GM23338 (cell line): Measurements from ENCODE around the gene ATP8A2. TPM values are rescaled to one million over a fixed set of nuclear protein-coding genes. Genes with fewer than 3 reads are reported as not detected.
"Not testable (repeated sequence)": the region's sequence is repeated elsewhere in the genome, so short reads cannot be mapped to it uniquely, and the experiment has no call there.

Source experiments
- ATAC-seq: fragments of 200-7000 bp; cut with Tn5 transposase; 3 replicates; pipeline ENCODE4 v1.9.1; 2020
- DNase-seq: peaks from one replicate; pipeline ENCODE4 v3.0.0-alpha.2; 2015; ENCODE audit warnings: low spot score
- H2AFZ ChIP-seq: fragments of 200-600 bp; sonication (generic); 2 replicates; pipeline ENCODE4 v1.8.0; 2016; ENCODE audit warnings: antibody characterized with exemption, mild to moderate bottlenecking, moderate library complexity
- H3F3A ChIP-seq: fragments of 200-600 bp; sonication (generic); replicated peaks from 2 replicates; pipeline ENCODE4 v1.8.0; 2017; ENCODE audit warnings: antibody characterized with exemption, mixed run types, low read depth
- H3K27ac ChIP-seq: fragments of 200-600 bp; sonication (generic); 2 replicates; pipeline ENCODE4 v1.6.1; 2016; ENCODE audit warnings: low read depth
- H3K27me3 ChIP-seq: fragments of 200-600 bp; sonication (generic); 2 replicates; pipeline ENCODE4 v1.8.0; 2016; ENCODE audit warnings: mild to moderate bottlenecking, mixed run types, moderate library complexity; ENCODE audit not compliant: insufficient read depth
- H3K36me3 ChIP-seq: fragments of 200-600 bp; sonication (generic); 2 replicates; pipeline ENCODE4 v1.8.0; 2016; ENCODE audit warnings: mild to moderate bottlenecking; ENCODE audit not compliant: insufficient read depth
- H3K4me1 ChIP-seq: fragments of 200-600 bp; sonication (generic); 2 replicates; pipeline ENCODE4 v1.8.0; 2016; ENCODE audit warnings: mild to moderate bottlenecking, moderate library complexity; ENCODE audit not compliant: insufficient read depth
- H3K4me2 ChIP-seq: fragments of 200-600 bp; sonication (generic); 2 replicates; pipeline ENCODE4 v1.7.1; 2017; ENCODE audit warnings: mixed run types
- H3K4me3 ChIP-seq: fragments of 200-600 bp; sonication (generic); 2 replicates; pipeline ENCODE4 v1.6.1; 2016; ENCODE audit warnings: mixed run types
- H3K79me2 ChIP-seq: fragments of 200-600 bp; sonication (generic); replicated peaks from 2 replicates; pipeline ENCODE4 v1.8.0; 2017; ENCODE audit warnings: mild to moderate bottlenecking; ENCODE audit not compliant: insufficient read depth
- H3K9me2 ChIP-seq: fragments of 200-600 bp; sonication (generic); 2 replicates; pipeline ENCODE4 v1.8.0; 2017; ENCODE audit not compliant: insufficient read depth
- H4K20me1 ChIP-seq: fragments of 200-600 bp; sonication (generic); replicated peaks from 2 replicates; pipeline ENCODE4 v1.8.0; 2017; ENCODE audit warnings: mild to moderate bottlenecking; ENCODE audit not compliant: insufficient read depth
- H3K27ac Mint-ChIP-seq: 2 replicates; pipeline ENCODE4 v1.8.0; 2020; ENCODE audit warnings: inconsistent platforms, mild to moderate bottlenecking, moderate library complexity, mixed read lengths
- H3K27me3 Mint-ChIP-seq: 3 replicates; pipeline ENCODE4 v1.8.0; 2022; ENCODE audit warnings: low read depth, mild to moderate bottlenecking, moderate library complexity, mixed read lengths, inconsistent platforms; ENCODE audit not compliant: insufficient read depth, poor library complexity
- H3K36me3 Mint-ChIP-seq: 3 replicates; pipeline ENCODE4 v1.8.0; 2021; ENCODE audit warnings: low read depth, mild to moderate bottlenecking, inconsistent platforms, moderate library complexity, mixed read lengths
- H3K4me1 Mint-ChIP-seq: 3 replicates; pipeline ENCODE4 v1.8.0; 2020; ENCODE audit warnings: mild to moderate bottlenecking, inconsistent platforms, mixed read lengths
- H3K4me3 Mint-ChIP-seq: 3 replicates; pipeline ENCODE4 v1.8.0; 2021; ENCODE audit warnings: moderate library complexity, mild to moderate bottlenecking, inconsistent platforms, mixed read lengths
- H3K9me3 Mint-ChIP-seq: 3 replicates; pipeline ENCODE4 v1.8.0; 2020; ENCODE audit warnings: moderate library complexity, mild to moderate bottlenecking, inconsistent platforms, mixed read lengths
- CREB1 ChIP-seq: fragments of 250-450 bp; sonication (Bioruptor Pico); IDR thresholded peaks from 2 replicates; pipeline ENCODE4 v1.5.0; 2020; ENCODE audit warnings: low read depth, mild to moderate bottlenecking, moderate library complexity
- EZH2 ChIP-seq: fragments of 200-600 bp; sonication (generic); IDR thresholded peaks from one replicate; pipeline ENCODE4 v1.8.0; 2017; ENCODE audit warnings: antibody characterized with exemption, mild to moderate bottlenecking, low read depth; ENCODE audit not compliant: unreplicated experiment
- JUNB ChIP-seq: IDR thresholded peaks from one replicate; pipeline ENCODE4 v1.6.1; 2016; ENCODE audit warnings: antibody characterized with exemption; ENCODE audit not compliant: unreplicated experiment
- STAT1 ChIP-seq: IDR thresholded peaks from one replicate; pipeline ENCODE4 v1.6.1; 2016; ENCODE audit warnings: antibody characterized with exemption; ENCODE audit not compliant: unreplicated experiment
- polyA plus RNA-seq: library from polyadenylated mRNA; unstranded; fragments of >200 nt; fragmentation: Nextera tagmentation; extraction: Ambion mirVana; gene quantifications from 2 replicates; pipeline ENCODE4 v1.2.1, GENCODE V29; 2016
- total RNA-seq: library from RNA; depleted of rRNA; stranded (reverse); fragments of >200 nt; shearing (Covaris generic); gene quantifications from 2 replicates; pipeline ENCODE4 v1.2.3, GENCODE V29; 2014
- TF ChIP-seq, protein P1 (sequence below): IDR thresholded peaks from one replicate; pipeline ENCODE4 v1.6.1; 2018; ENCODE audit warnings: antibody characterized with exemption; ENCODE audit not compliant: unreplicated experiment
- TF ChIP-seq, protein P2 (sequence below): fragments of 250-450 bp; sonication (Bioruptor Pico); IDR thresholded peaks from 2 replicates; pipeline ENCODE4 v1.5.0; 2020; ENCODE audit warnings: mild to moderate bottlenecking, moderate library complexity

Gene ATP8A2
- total and polyA plus RNA-seq, 2 experiments from 2014 or later, result 5.7 to 8.8 TPM

DNA sequence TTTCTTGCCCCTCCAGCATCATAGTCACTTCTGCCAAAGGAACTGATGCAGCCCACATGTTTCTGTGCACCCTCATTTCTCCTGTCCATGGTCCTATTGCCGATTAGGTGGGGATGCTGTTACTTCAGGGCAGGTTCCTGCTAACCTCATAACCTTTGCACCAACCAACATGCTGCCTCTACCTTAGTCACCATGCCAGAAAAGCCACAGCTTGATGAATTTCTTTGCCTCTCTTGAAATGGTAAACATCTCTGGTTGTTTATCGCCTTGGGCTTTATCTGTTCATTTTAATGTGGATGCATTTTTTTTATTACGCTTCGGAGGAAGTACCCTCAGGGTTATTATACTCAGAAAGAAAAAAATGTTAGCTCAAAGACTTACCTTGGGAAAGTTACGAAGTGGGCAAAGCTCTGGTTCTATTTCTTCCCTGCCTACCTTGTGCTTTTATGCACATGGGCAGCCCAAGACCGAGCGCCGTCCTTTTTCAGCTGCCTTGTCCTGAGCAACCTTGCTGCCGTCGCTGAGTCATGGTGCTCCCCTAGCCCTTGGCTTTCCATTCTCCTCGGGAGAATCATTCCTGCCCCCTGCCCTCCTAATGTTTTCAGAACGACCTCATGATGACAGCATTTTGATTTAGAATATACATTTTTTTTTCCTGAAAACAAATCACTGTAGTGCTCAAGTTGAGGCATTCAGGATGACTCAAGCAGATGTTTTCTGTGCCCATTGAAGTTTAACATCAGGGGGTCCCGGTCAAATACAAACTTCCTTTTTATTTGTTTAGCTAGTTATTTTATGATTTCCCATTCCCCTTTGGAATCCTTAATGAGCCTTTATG lies 400.1 kb downstream of the ATP8A2 start:
- Histone ChIP-seq H3K9me2 (no peaks in the 10 kb centered on the region), H3K27ac (no peak overlapping the region), H2AFZ (no peak overlapping the region), H3K27me3 (no peaks in the 10 kb centered on the region), H3K4me2 (0 out of 2 replicates have a peak overlapping the region, but pooled peaks have one; percentile 11), H3F3A (no peaks in the 10 kb centered on the region), H3K4me3 (no peak overlapping the region), H3K36me3 (no peaks in the 10 kb centered on the region), H3K79me2 (no peaks in the 10 kb centered on the region), H4K20me1 (no peaks in the 10 kb centered on the region), H3K4me1 (peaks cover 26% of the 10 kb centered on the region)
- no peak overlapping the region for H3K4me3 Mint-ChIP-seq
- no peak for TF ChIP-seq EZH2
- TF ChIP-seq, protein P1, sequence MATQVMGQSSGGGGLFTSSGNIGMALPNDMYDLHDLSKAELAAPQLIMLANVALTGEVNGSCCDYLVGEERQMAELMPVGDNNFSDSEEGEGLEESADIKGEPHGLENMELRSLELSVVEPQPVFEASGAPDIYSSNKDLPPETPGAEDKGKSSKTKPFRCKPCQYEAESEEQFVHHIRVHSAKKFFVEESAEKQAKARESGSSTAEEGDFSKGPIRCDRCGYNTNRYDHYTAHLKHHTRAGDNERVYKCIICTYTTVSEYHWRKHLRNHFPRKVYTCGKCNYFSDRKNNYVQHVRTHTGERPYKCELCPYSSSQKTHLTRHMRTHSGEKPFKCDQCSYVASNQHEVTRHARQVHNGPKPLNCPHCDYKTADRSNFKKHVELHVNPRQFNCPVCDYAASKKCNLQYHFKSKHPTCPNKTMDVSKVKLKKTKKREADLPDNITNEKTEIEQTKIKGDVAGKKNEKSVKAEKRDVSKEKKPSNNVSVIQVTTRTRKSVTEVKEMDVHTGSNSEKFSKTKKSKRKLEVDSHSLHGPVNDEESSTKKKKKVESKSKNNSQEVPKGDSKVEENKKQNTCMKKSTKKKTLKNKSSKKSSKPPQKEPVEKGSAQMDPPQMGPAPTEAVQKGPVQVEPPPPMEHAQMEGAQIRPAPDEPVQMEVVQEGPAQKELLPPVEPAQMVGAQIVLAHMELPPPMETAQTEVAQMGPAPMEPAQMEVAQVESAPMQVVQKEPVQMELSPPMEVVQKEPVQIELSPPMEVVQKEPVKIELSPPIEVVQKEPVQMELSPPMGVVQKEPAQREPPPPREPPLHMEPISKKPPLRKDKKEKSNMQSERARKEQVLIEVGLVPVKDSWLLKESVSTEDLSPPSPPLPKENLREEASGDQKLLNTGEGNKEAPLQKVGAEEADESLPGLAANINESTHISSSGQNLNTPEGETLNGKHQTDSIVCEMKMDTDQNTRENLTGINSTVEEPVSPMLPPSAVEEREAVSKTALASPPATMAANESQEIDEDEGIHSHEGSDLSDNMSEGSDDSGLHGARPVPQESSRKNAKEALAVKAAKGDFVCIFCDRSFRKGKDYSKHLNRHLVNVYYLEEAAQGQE, result no peak
- TF ChIP-seq, protein P2, sequence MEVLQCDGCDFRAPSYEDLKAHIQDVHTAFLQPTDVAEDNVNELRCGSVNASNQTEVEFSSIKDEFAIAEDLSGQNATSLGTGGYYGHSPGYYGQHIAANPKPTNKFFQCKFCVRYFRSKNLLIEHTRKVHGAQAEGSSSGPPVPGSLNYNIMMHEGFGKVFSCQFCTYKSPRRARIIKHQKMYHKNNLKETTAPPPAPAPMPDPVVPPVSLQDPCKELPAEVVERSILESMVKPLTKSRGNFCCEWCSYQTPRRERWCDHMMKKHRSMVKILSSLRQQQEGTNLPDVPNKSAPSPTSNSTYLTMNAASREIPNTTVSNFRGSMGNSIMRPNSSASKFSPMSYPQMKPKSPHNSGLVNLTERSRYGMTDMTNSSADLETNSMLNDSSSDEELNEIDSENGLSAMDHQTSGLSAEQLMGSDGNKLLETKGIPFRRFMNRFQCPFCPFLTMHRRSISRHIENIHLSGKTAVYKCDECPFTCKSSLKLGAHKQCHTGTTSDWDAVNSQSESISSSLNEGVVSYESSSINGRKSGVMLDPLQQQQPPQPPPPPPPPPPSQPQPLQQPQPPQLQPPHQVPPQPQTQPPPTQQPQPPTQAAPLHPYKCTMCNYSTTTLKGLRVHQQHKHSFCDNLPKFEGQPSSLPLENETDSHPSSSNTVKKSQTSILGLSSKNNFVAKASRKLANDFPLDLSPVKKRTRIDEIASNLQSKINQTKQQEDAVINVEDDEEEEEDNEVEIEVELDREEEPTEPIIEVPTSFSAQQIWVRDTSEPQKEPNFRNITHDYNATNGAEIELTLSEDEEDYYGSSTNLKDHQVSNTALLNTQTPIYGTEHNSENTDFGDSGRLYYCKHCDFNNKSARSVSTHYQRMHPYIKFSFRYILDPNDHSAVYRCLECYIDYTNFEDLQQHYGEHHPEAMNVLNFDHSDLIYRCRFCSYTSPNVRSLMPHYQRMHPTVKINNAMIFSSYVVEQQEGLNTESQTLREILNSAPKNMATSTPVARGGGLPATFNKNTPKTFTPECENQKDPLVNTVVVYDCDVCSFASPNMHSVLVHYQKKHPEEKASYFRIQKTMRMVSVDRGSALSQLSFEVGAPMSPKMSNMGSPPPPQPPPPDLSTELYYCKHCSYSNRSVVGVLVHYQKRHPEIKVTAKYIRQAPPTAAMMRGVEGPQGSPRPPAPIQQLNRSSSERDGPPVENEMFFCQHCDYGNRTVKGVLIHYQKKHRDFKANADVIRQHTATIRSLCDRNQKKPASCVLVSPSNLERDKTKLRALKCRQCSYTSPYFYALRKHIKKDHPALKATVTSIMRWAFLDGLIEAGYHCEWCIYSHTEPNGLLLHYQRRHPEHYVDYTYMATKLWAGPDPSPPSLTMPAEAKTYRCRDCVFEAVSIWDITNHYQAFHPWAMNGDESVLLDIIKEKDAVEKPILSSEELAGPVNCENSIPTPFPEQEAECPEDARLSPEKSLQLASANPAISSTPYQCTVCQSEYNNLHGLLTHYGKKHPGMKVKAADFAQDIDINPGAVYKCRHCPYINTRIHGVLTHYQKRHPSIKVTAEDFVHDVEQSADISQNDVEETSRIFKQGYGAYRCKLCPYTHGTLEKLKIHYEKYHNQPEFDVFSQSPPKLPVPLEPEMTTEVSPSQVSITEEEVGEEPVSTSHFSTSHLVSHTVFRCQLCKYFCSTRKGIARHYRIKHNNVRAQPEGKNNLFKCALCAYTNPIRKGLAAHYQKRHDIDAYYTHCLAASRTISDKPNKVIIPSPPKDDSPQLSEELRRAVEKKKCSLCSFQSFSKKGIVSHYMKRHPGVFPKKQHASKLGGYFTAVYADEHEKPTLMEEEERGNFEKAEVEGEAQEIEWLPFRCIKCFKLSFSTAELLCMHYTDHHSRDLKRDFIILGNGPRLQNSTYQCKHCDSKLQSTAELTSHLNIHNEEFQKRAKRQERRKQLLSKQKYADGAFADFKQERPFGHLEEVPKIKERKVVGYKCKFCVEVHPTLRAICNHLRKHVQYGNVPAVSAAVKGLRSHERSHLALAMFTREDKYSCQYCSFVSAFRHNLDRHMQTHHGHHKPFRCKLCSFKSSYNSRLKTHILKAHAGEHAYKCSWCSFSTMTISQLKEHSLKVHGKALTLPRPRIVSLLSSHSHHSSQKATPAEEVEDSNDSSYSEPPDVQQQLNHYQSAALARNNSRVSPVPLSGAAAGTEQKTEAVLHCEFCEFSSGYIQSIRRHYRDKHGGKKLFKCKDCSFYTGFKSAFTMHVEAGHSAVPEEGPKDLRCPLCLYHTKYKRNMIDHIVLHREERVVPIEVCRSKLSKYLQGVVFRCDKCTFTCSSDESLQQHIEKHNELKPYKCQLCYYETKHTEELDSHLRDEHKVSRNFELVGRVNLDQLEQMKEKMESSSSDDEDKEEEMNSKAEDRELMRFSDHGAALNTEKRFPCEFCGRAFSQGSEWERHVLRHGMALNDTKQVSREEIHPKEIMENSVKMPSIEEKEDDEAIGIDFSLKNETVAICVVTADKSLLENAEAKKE, result no peak
- no peak for TF ChIP-seq CREB1 (CRISPR knock-in tag)
- TF ChIP-seq JUNB, result no peak
- TF ChIP-seq STAT1, result no peak
- DNase-seq (peak; percentile 17), ATAC-seq (peak; percentile 68)
- H3K36me3 Mint-ChIP-seq, result no peaks in the 10 kb centered on the region; the same call in 2 of the 3 replicates
- H3K27me3 Mint-ChIP-seq, result peaks cover 6% of the 10 kb centered on the region
- H3K27ac Mint-ChIP-seq, result peak overlapping the region; percentile 85
- peaks cover 37% of the 10 kb centered on the region for H3K4me1 Mint-ChIP-seq
- no peaks in the 10 kb centered on the region for H3K9me3 Mint-ChIP-seq

DNA sequence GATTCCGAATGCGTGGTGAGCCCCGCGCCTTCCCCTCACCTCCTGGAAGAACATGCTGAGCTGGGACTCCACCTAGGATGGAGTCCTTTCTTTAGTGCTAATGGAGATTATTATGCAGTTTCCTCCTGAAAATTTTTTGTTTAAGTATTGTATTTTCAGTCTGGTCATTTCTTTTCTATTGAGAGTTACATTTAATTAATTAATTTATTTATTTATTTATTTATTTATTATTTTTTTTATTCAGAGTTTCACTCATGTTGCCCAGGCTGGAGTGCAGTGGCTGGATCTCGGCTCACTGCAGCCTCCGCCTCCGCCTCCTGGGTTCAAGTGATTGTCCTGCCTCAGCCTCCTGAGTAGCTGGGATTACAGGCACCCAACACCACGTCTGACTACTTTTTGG lies 400.8 kb downstream of the ATP8A2 start:
- not testable (repeated sequence) for ATAC-seq, H3K36me3 ChIP-seq, DNase-seq, H3K27ac ChIP-seq, H3K9me3 Mint-ChIP-seq, H3K36me3 Mint-ChIP-seq, H3F3A ChIP-seq, H3K27me3 ChIP-seq, H3K4me2 ChIP-seq, H3K4me3 Mint-ChIP-seq, H3K4me3 ChIP-seq, H4K20me1 ChIP-seq, H3K9me2 ChIP-seq, H3K27ac Mint-ChIP-seq, H2AFZ ChIP-seq, H3K27me3 Mint-ChIP-seq, H3K79me2 ChIP-seq
- H3K4me1 Mint-ChIP-seq, result peaks cover 37% of the 10 kb centered on the region
- peaks cover 26% of the 10 kb centered on the region for H3K4me1 ChIP-seq

DNA sequence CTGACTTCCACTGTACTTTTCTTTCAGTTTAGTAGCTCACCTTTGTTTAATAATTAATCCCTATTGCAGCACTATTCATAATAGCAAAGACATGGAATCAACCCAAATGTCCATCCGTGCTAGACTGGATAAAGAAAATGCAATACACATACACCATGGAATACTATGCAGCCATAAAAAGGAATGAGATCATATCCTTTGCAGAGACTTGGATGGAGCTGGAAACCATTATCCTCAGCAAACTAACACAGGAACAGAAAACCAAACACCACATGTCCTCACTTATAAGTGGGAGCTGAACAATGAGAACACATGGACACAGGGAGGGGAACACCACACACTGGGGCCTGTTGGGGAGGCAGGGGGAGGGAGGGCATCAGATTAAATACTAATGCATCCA lies 402.3 kb downstream of the ATP8A2 start:
- peaks cover 48% of the 10 kb centered on the region for H3K4me1 Mint-ChIP-seq
- not testable (repeated sequence) for H3K4me3 Mint-ChIP-seq

More for the DNA sequence above, 402.3 kb downstream of the ATP8A2 start:
- DNase-seq, H3K79me2 ChIP-seq, H3K4me2 ChIP-seq, H3K27ac Mint-ChIP-seq, H3K9me2 ChIP-seq, H3K9me3 Mint-ChIP-seq, ATAC-seq, H3K36me3 ChIP-seq, H3F3A ChIP-seq, H3K4me3 ChIP-seq, H3K36me3 Mint-ChIP-seq, H4K20me1 ChIP-seq, H3K27me3 Mint-ChIP-seq, H2AFZ ChIP-seq, H3K27me3 ChIP-seq, H3K27ac ChIP-seq: not testable (repeated sequence)
- H3K4me1 ChIP-seq, result peaks cover 26% of the 10 kb centered on the region
